GM12878 (cell line): ENCODE data around the gene EVA1A. TPM values are rescaled to one million over a fixed set of nuclear protein-coding genes. Genes with fewer than 3 reads are reported as not detected.

Experiments
- ATAC-seq: fragments of 200-7000 bp; cut with Tn5 transposase; 3 replicates; pipeline ENCODE4 v1.9.1; 2020; ENCODE audit warnings: mild to moderate bottlenecking, moderate library complexity
- BruUV-seq: library from RNA; stranded (reverse); fragments of 400-500 nt; replicated peaks from 2 replicates; lab custom pipeline; 2021; lab: Mats Ljungman, UMichigan
- CTCF ChIA-PET: fragments of 300-600 bp; sonication (Branson Sonifier 250); formaldehyde crosslinking; extraction: SDS; loops from one replicate; lab custom pipeline; 2021; ENCODE audit warnings: inconsistent platforms; lab: Yijun Ruan, JAX
- POLR2A ChIA-PET: fragments of 350-600 bp; formaldehyde crosslinking; extraction: SDS; loops from one replicate; lab custom pipeline; 2021; ENCODE audit warnings: inconsistent platforms; lab: Charles Lee
- RAD21 ChIA-PET: fragments of 300-600 bp; sonication (Branson Sonifier 250); formaldehyde crosslinking; loops from one replicate; lab custom pipeline; 2023; ENCODE audit warnings: antibody characterized with exemption; ENCODE audit not compliant: unreplicated experiment; lab: Charles Lee
- SMC1A ChIA-PET: fragments of 300-600 bp; sonication (Branson Sonifier 250); formaldehyde crosslinking; loops from one replicate; lab custom pipeline; 2023; ENCODE audit not compliant: unreplicated experiment, uncharacterized antibody; lab: Charles Lee
- DNase-seq: peaks from one replicate; pipeline ENCODE4 v3.0.0-alpha.2; 2011; ENCODE audit warnings: low read depth, low spot score
- FAIRE-seq: peaks from 3 replicates; lab custom pipeline; 2011; peaks lifted over from hg19 to GRCh38; lab: Jason Lieb, UNC
- H2AFZ ChIP-seq: 2 replicates; pipeline ENCODE4 v1.6.0; 2011; ENCODE audit warnings: low read depth, low read length, control low read depth; ENCODE audit not compliant: control insufficient read depth
- H3K27ac ChIP-seq: 2 replicates; pipeline ENCODE4 v1.5.1; 2011; ENCODE audit warnings: control low read depth; ENCODE audit not compliant: control insufficient read depth, insufficient read depth
- H3K27me3 ChIP-seq, 2 experiments: replicated peaks in 1 of 2; 2 replicates each; pipeline versions ENCODE4 v1.6.0 to v1.6.1; 2011; ENCODE audit warnings: low read length in 1 of 2; ENCODE audit not compliant: control insufficient read depth in 2 of 2, insufficient read depth in 2 of 2
- H3K36me3 ChIP-seq, 2 experiments: 2 replicates each; pipeline ENCODE4 v1.5.1; 2011; ENCODE audit warnings: low read length in 1 of 2; ENCODE audit not compliant: control insufficient read depth in 2 of 2, insufficient read depth in 2 of 2
- H3K4me1 ChIP-seq: 2 replicates; pipeline ENCODE4 v1.6.1; 2011; ENCODE audit warnings: mild to moderate bottlenecking, low read length, moderate library complexity, mixed read lengths; ENCODE audit not compliant: control insufficient read depth, insufficient read depth
- H3K4me2 ChIP-seq: 2 replicates; pipeline ENCODE4 v1.6.0; 2011; ENCODE audit warnings: control low read depth; ENCODE audit not compliant: control insufficient read depth, insufficient read depth
- H3K4me3 ChIP-seq: fragments of 200-600 bp; sonication (generic); 2 replicates; pipeline ENCODE4 v1.5.1; 2016
- H3K79me2 ChIP-seq: 2 replicates; pipeline ENCODE4 v1.6.0; 2011; ENCODE audit warnings: low read length; ENCODE audit not compliant: control insufficient read depth, insufficient read depth
- H3K9ac ChIP-seq: 2 replicates; pipeline ENCODE4 v1.8.0; 2011; ENCODE audit warnings: low read length, control low read depth, mixed read lengths; ENCODE audit not compliant: control insufficient read depth, insufficient read depth
- H3K9me3 ChIP-seq: replicated peaks from 3 replicates; pipeline ENCODE4 v1.5.1; 2011; ENCODE audit warnings: mild to moderate bottlenecking, low read length; ENCODE audit not compliant: control insufficient read depth, insufficient read depth
- H4K20me1 ChIP-seq: 2 replicates; pipeline ENCODE4 v1.6.0; 2011; ENCODE audit not compliant: control insufficient read depth, insufficient read depth
- BRCA1 ChIP-seq: IDR thresholded peaks from 2 replicates; pipeline ENCODE4 v1.6.1; 2011; ENCODE audit warnings: low read depth, low read length, improper control_type of control experiment
- CHD2 ChIP-seq: IDR thresholded peaks from 2 replicates; pipeline ENCODE4 v1.6.1; 2011; ENCODE audit warnings: low read depth, low read length, improper control_type of control experiment, borderline replicate concordance
- FOXM1 ChIP-seq: IDR thresholded peaks from 2 replicates; pipeline ENCODE4 v1.6.1; 2012; ENCODE audit warnings: low read depth, mild to moderate bottlenecking, inconsistent platforms, low read length, moderate library complexity
- NR2C1 ChIP-seq: fragments of 450-650 bp; IDR thresholded peaks from 2 replicates; pipeline ENCODE4 v1.6.1; 2017; ENCODE audit warnings: antibody characterized with exemption, mild to moderate bottlenecking, moderate library complexity
- RUNX3 ChIP-seq: IDR thresholded peaks from 2 replicates; pipeline ENCODE4 v1.6.1; 2012; ENCODE audit warnings: low read length, inconsistent platforms
- TARDBP ChIP-seq: IDR thresholded peaks from 2 replicates; pipeline ENCODE4 v1.6.1; 2016; ENCODE audit warnings: borderline replicate concordance
- ZSCAN29 ChIP-seq: fragments of 450-650 bp; IDR thresholded peaks from 2 replicates; pipeline ENCODE4 v1.6.1; 2017; ENCODE audit warnings: mild to moderate bottlenecking, moderate library complexity
- WGBS: methylation state at CpG from one replicate; pipeline ENCODE4 v1.1.6; 2016; ENCODE audit warnings: low lambda C conversion rate; ENCODE audit not compliant: insufficient replicate concordance, insufficient coverage; ENCODE audit errors: missing lambda C conversion rate; 5-methylcytosine and 5-hydroxymethylcytosine counted together
- in situ Hi-C: fragments of 300-500 bp; cut with MboI; formaldehyde crosslinking; loops from 9 replicates; pipeline ENCODE4 v1.14.3; 2018; ENCODE audit warnings: mixed read lengths
- intact Hi-C: fragments of 100-400 bp; cut with micrococcal nuclease; formaldehyde crosslinking; loops from one replicate; pipeline ENCODE4 v1.14.2; 2022; ENCODE audit not compliant: unreplicated experiment
- polyA plus RNA-seq, 11 experiments: library from polyadenylated mRNA; depleted of rRNA in 4 of 11; unstranded in 6 of 11; stranded (reverse) in 5 of 11; fragments of >200 nt; fragmentation: Nextera tagmentation in 4 of 11; fragmentation: Illumina TruSeq in 1 of 11; extraction: Ambion mirVana in 4 of 11; extraction: Trizol in 1 of 11; gene quantifications; 1 replicate in 1 of 11; 2 replicates in 10 of 11; pipeline versions ENCODE4 v1.2.1 to v1.2.3, GENCODE V29; 2011 to 2016; ENCODE audit warnings: inconsistent platforms in 2 of 11, missing spikeins in 2 of 11, low read depth in 1 of 11
- total RNA-seq, 4 experiments: library from RNA; depleted of rRNA in 3 of 4; stranded (reverse); fragments of >200 nt in 3 of 4; fragmentation: Illumina TruSeq in 1 of 4; extraction: Trizol in 1 of 4; gene quantifications; 2 replicates each; pipeline versions ENCODE4 v1.2.1 to v1.2.3, GENCODE V29; 2013 to 2021

EVA1A gene
- total and polyA plus RNA-seq, 10 of the 15 experiments (the other 5 are each of a cell fraction or from before 2014, with no cell fraction given): 0.13 to 1.0 (median 0.34) TPM; not detected in 5

GRCh38 chr2:75505012-75505411 is 55.7 kb downstream of the EVA1A start:
- ChIA-PET RAD21 (no interaction called here), SMC1A (no interaction called here), POLR2A (no interaction called here), CTCF (no interaction called here)
- BruUV-seq: no TSS peak
- intact Hi-C loops: no loop called here
- Histone ChIP-seq H3K9ac (no peak overlapping the region), H3K79me2 (no peaks in the 10 kb centered on the region), H4K20me1 (no peaks in the 10 kb centered on the region), H3K27me3 (no peaks in the 10 kb centered on the region), H3K9me3 (peaks cover 2% of the 10 kb centered on the region; the same call in 2 of the 3 replicates), H3K4me3 (no peak overlapping the region), H3K4me1 (no peaks in the 10 kb centered on the region), H3K36me3 (no peaks in the 10 kb centered on the region), H2AFZ (no peak overlapping the region), H3K27ac (no peak overlapping the region), H3K4me2 (no peak overlapping the region)
- in situ Hi-C loops: no loop called here
- ATAC-seq (no peak), FAIRE-seq (no peak), DNase-seq (no peak)
- 36% methylated on average over 5 of the region's 5 CpGs for WGBS
- TF ChIP-seq FOXM1: no peak
- TF ChIP-seq TARDBP: no peak
- TF ChIP-seq RUNX3: no peak
- no peak for TF ChIP-seq CHD2
- no peak for TF ChIP-seq NR2C1

GRCh38 chr2:75503048-75503607 is 57.6 kb downstream of the EVA1A start:
- WGBS: 0% methylated on average over 2 of the region's 2 CpGs
- H3K4me2 ChIP-seq: no peak overlapping the region
- H3K9me3 ChIP-seq: no peaks in the 10 kb centered on the region; the same call in 1 of the 3 replicates
- ChIA-PET POLR2A (no interaction called here), CTCF (interaction anchor here (2.1 kb wide), 1 partner anchor 105 kb away, joined by 5 read pairs; no protein-coding TSS in a partner anchor), RAD21 (interaction anchor here (0.9 kb wide), 1 partner anchor 15 kb away, joined by 3 read pairs; no protein-coding TSS in a partner anchor), SMC1A (interaction anchor here (1.0 to 1.1 kb wide), 2 partner anchors 37 to 306 kb away, joined by 3 read pairs; no protein-coding TSS in a partner anchor)
- no peaks in the 10 kb centered on the region for H3K27me3 ChIP-seq
- ATAC-seq (no peak), FAIRE-seq (no peak), DNase-seq (no peak)
- H4K20me1 ChIP-seq: no peaks in the 10 kb centered on the region
- H3K79me2 ChIP-seq: no peaks in the 10 kb centered on the region
- no peaks in the 10 kb centered on the region for H3K4me1 ChIP-seq
- H3K27ac ChIP-seq: no peak overlapping the region
- intact Hi-C loops (no loop called here), in situ Hi-C loops (no loop called here)
- H3K4me3 ChIP-seq: no peak overlapping the region
- BruUV-seq: no TSS peak
- TF ChIP-seq ZSCAN29 (no peak), FOXM1 (no peak), TARDBP (no peak), BRCA1 (no peak)
- no peak overlapping the region for H2AFZ ChIP-seq
- H3K9ac ChIP-seq: no peak overlapping the region
- H3K36me3 ChIP-seq: no peaks in the 10 kb centered on the region
